CD4-positive, alpha-beta T cell treated with Interleukin-12 subunit alpha and Interleukin-12 subunit beta, for 1 hour (primary cell): Measurements from ENCODE around the gene AACS.

Experiments used
- DNase-seq: peaks from one replicate; pipeline ENCODE4 v3.0.0-alpha.2; 2020

AACS gene

GRCh38 chr12:125159702-125160101 is 94.5 kb downstream of the AACS start:
- DNase-seq, result no peak

- DNase-seq, result no peak
Observed at GRCh38 chr12:125160281-125160955, 95.2 kb downstream of the AACS start.

GRCh38 chr12:125161712-125162022 is 96.4 kb downstream of the AACS start:
- DNase-seq, result no peak

GRCh38 chr12:125162489-125163028 is 97.3 kb downstream of the AACS start:
- no peak for DNase-seq

DNA sequence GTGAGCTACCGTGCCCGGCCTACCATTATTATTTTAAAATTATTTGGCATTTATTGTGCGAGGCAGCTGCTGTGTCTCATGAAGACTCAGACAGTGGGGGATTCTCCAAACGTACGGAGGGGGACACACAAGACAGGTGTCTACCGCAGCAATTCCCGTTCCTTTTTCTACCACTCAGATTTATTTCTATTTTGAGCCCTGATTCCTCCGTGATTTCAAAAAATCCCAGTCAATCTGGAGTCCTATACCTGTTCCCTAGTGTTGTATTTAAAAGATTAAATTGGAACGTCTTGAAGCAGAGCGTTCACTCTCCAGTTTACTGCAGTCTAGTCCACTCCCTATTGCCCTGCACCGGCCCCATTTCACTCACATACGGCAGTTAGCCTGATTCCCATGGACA is 97.9 kb downstream of the AACS start:
- DNase-seq, result no peak

- DNase-seq, result no peak
Observed at GRCh38 chr12:125164541-125164940, 99.3 kb downstream of the AACS start.

DNA sequence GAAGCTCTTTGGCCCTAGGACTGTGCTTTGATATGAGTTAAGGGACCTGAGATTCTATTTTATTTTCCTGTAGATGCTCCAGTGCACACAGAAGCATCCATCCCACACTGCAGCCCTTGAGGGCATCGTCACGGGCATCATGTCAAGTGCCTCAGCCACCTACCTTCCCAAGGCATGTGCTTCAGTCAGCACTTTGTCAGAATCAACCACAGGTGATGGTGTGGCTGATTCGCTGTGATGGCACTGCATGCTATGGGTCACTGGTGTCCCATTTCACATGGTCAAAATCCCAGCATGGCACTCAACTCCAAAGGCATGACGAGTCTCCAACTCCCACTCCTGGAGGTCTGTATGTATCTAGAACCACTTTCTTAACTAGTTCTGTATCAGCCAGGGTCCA is 100.8 kb downstream of the AACS start:
- DNase-seq, result no peak

- no peak for DNase-seq
Observed at GRCh38 chr12:125167658-125168057, 102.4 kb downstream of the AACS start.

- DNase-seq, result no peak
Observed at GRCh38 chr12:125169451-125169850, 104.2 kb downstream of the AACS start.

GRCh38 chr12:125169870-125170269 is 104.6 kb downstream of the AACS start:
- no peak for DNase-seq

DNA sequence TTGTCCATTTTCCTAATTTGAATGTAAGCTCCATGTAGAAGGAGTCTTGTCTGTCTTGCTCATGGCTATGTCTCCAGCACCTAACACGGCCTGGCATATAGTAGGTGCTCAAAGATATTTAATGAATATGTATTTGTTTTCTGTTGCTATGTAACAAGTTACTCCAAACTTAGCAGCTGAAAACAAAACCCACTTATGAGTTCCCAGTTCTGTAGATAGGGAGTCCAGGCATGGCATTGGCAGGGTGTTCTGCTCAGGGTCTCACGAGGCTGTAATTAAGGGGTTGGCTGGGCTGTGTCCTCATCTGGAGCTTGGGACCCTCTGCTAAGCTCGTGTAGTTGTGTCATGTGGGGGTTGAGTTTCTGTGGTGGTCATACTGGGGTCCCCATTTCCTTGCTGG is 106.0 kb downstream of the AACS start:
- DNase-seq, result no peak

GRCh38 chr12:125172231-125172850 is 107.1 kb downstream of the AACS start:
- DNase-seq, result no peak

- DNase-seq, result no peak
Observed at GRCh38 chr12:125175576-125175975, 110.3 kb downstream of the AACS start.

GRCh38 chr12:125178222-125178621 is 113.0 kb downstream of the AACS start:
- DNase-seq, result no peak

- DNase-seq, result no peak
Observed at GRCh38 chr12:125180144-125180543, 114.9 kb downstream of the AACS start.

- DNase-seq, result no peak
Observed at GRCh38 chr12:125181107-125181506, 115.9 kb downstream of the AACS start.

DNA sequence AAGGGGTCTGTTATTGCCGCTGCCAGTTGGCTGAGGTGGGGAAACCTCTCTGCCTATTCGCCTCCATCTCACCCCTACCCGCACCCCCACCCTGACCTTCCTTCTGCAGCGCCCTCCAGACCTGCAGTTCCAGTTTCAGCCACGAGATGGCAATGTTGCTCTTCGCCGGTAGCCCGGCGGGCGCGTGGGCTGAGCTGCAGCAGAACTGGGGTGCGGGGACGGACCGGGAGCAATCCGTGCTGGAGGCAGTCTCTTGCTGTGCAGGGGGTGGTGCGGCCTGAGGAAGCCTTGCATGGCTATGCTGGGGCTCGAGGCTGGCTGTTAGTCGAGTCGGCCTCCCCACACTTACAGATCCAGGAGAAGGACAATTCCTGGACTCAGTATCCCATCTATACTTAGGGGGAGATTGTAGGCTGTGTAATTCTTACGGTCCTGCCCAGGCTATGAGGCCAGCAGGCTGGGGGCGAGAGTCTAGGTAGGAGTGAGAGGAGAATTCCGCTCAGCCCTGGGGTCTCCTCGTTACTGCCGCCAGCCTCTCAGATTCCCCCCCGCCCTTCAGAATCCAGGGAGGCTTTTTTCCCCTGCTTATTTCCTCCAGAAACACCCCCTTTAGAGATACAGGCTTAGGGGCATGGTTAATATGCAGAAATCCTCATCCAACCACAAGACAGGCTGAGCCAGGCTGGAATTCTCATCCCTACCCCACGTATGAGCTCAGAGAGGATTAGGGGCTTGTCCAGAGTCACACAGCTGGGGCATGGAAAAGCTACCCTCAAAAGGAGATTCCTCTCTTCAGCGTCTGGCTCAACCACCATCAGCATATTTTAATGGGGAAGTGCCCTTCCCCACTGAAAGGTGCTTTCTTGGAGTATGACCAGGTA is 118.2 kb downstream of the AACS start:
- DNase-seq, result peak; percentile 71

DNA sequence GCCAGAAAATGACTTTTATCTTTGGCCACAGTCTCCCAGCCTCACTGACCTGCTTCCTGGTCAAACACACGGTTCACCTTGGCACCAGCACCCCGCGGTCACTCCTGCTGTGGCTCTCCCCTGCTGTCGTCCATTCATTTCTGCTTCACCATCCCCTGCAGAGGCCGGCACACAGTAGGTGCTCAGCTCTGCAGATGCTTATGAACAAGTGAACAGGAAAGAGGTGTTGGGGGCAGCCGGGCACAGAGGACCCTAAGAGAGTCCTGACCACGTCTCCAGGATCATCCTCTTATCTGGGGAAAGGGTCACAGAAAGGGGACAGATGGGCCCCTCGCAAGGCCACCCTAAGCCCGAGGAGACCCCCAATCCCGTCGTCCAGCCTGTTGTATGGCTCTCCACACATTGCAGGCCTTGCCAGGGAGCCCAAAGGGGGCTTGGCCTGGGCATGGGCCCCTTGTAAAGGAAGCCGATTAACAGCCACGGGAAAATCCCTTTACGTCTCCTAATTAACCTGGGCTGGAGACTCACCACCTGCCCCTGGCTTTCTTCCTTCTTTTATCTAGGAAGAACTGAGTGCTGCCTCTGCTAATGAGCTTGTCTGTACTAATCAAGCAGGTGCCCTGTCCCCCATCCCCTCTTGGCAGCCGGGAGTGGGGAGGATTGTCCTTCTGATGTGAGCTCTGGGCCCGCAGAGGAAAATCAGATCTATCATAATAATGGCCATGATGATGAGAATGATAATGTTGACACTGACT is 119.2 kb downstream of the AACS start:
- DNase-seq, result no peak

DNA sequence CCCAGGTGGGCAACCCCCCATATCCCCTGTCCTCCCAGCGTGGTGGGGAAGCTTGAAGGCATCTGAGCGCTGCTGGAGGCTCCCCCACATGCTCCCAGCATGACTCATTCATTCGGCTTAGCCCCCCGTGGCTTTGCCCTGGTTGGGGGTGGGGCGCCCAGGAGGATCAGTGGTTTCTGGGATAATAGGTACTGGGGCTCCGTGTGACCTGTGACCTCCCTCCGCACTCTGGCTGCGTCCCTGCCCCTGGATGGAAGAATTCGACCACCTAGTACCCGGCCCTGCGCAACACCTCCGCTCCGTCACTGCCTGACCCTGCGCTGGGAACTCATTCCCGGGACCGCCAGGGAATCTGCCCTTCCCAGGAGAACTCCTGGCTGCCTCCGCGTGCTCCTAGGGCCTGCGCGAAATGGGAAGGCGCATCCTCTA is 120.1 kb downstream of the AACS start:
- DNase-seq, result no peak

GRCh38 chr12:125185740-125186470 is 120.7 kb downstream of the AACS start, which contains the start of gene TMEM132B:
TMEM132B (plus strand) TSS chr12:125186386.
- peak; percentile 36 for DNase-seq

- no peak for DNase-seq
Observed at GRCh38 chr12:125186471-125187147, 121.4 kb downstream of the AACS start.
